ENCODE data around the gene ANKRD13A. TPM values are rescaled to one million over a fixed set of nuclear protein-coding genes. Genes with fewer than 3 reads are reported as not detected.
A peak's percentile ranks its signal among the peaks of the same experiment; 100 is the strongest.
"Not testable (repeated sequence)": the region's sequence is repeated elsewhere in the genome, so short reads cannot be mapped to it uniquely, and the experiment has no call there.

The ANKRD13A gene
- total and polyA plus RNA-seq, 9 donors: 34.5 to 56.2 (median 40.1) TPM

- Histone ChIP-seq H3K4me3 (ENCODE audit: low read length) (no peak overlapping the region), H3K27me3 (ENCODE audit: control insufficient read depth, insufficient read depth, low read length) (no peaks in the 10 kb centered on the region), H3K4me1 (ENCODE audit: control insufficient read depth, insufficient read depth, low read length) (no peaks in the 10 kb centered on the region), H3K27ac (ENCODE audit: low read length) (no peak overlapping the region), H3K9me3 (replicated peaks; ENCODE audit: control insufficient read depth, low read depth, low read length) (no peaks in the 10 kb centered on the region), H3K36me3 (ENCODE audit: control insufficient read depth, insufficient read depth, low read length) (peaks cover 39% of the 10 kb centered on the region)
- WGBS (ENCODE audit: insufficient coverage): no CpG with 5 or more reads among the region's 4 CpGs
- no peak for DNase-seq
Observed at GRCh38 chr12:109972821-109973220, 26.4 kb upstream of the ANKRD13A start.

- Histone ChIP-seq H3K27me3 (ENCODE audit: control insufficient read depth, insufficient read depth, low read length) (no peaks in the 10 kb centered on the region), H3K4me3 (ENCODE audit: low read length) (no peak overlapping the region), H3K4me1 (ENCODE audit: control insufficient read depth, insufficient read depth, low read length) (no peaks in the 10 kb centered on the region), H3K27ac (ENCODE audit: low read length) (no peak overlapping the region), H3K36me3 (ENCODE audit: control insufficient read depth, insufficient read depth, low read length) (peaks cover 78% of the 10 kb centered on the region), H3K9me3 (replicated peaks; ENCODE audit: control insufficient read depth, low read depth, low read length) (peaks cover 5% of the 10 kb centered on the region)
- 94% methylated on average over 5 of the region's 5 CpGs for WGBS (ENCODE audit: insufficient coverage)
- no peak for DNase-seq
Observed at GRCh38 chr12:109981311-109981710, 17.9 kb upstream of the ANKRD13A start.

DNA sequence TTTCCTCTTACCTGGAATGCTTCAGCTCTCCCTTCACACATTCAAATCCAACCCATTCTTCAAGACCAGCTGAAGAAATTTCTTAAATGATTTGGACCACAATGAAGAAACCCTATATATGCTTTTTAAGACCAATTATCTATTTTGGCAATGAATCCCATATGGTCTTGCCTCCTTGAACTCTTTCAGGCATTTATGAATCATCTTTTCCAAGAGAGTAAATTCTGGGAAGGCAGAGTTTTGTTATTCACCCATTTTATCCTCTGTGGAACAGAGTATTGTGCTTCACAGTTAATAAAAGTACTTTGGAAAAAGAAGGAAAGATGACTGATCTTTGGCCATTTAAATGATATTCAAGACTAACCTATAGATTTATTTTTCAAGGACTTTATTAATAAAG is 17.0 kb upstream of the ANKRD13A start:
- Histone ChIP-seq H3K4me1 (ENCODE audit: control insufficient read depth, insufficient read depth, low read length) (no peaks in the 10 kb centered on the region), H3K27ac (ENCODE audit: low read length) (no peak overlapping the region), H3K27me3 (ENCODE audit: control insufficient read depth, insufficient read depth, low read length) (no peaks in the 10 kb centered on the region), H3K36me3 (ENCODE audit: control insufficient read depth, insufficient read depth, low read length) (peaks cover 77% of the 10 kb centered on the region), H3K4me3 (ENCODE audit: low read length) (no peak overlapping the region), H3K9me3 (replicated peaks; ENCODE audit: control insufficient read depth, low read depth, low read length) (peaks cover 5% of the 10 kb centered on the region)
- no peak for DNase-seq

- peaks cover 78% of the 10 kb centered on the region for H3K36me3 ChIP-seq (ENCODE audit: control insufficient read depth, insufficient read depth, low read length)
- no CpG with 5 or more reads among the region's 8 CpGs for WGBS (ENCODE audit: insufficient coverage)
- DNase-seq: no peak
- H3K27ac ChIP-seq (ENCODE audit: low read length): no peak overlapping the region
- no peak overlapping the region for H3K4me3 ChIP-seq (ENCODE audit: low read length)
- no peaks in the 10 kb centered on the region for H3K27me3 ChIP-seq (ENCODE audit: control insufficient read depth, insufficient read depth, low read length)
- H3K9me3 ChIP-seq (replicated peaks; ENCODE audit: control insufficient read depth, low read depth, low read length): peaks cover 5% of the 10 kb centered on the region
- H3K4me1 ChIP-seq (ENCODE audit: control insufficient read depth, insufficient read depth, low read length): no peaks in the 10 kb centered on the region
Observed at GRCh38 chr12:109983432-109984142, 15.6 kb upstream of the ANKRD13A start.

GRCh38 chr12:109986236-109986635 is 13.0 kb upstream of the ANKRD13A start:
- H3K27me3 ChIP-seq (ENCODE audit: control insufficient read depth, insufficient read depth, low read length); H3K9me3 ChIP-seq (replicated peaks; ENCODE audit: control insufficient read depth, low read depth, low read length); H3K27ac ChIP-seq (ENCODE audit: low read length); H3K4me1 ChIP-seq (ENCODE audit: control insufficient read depth, insufficient read depth, low read length); DNase-seq; H3K4me3 ChIP-seq (ENCODE audit: low read length): not testable (repeated sequence)
- WGBS (ENCODE audit: insufficient coverage): 98% methylated on average over 9 of the region's 16 CpGs
- H3K36me3 ChIP-seq (ENCODE audit: control insufficient read depth, insufficient read depth, low read length): peaks cover 70% of the 10 kb centered on the region

DNA sequence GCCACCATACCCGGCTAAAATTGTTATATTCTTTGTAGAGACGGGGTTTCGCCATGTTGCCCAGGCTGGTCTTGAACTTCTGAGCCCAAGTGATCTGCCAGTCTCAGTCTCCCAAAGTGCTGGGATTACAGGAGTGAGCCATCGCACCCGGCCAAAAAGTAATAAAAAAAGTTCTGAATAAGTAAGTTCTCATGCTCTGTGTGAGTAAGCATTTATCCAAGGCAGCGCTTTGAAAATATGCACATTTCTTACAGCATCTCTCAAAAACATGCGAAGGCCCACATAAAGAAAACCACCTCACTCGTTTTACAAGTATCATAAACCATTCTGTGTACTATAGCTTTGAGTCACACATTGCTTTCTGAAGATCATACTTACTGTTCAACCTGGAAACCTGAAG is 11.6 kb upstream of the ANKRD13A start:
- no peak for DNase-seq
- Histone ChIP-seq H3K27ac (ENCODE audit: low read length) (no peak overlapping the region), H3K9me3 (replicated peaks; ENCODE audit: control insufficient read depth, low read depth, low read length) (no peaks in the 10 kb centered on the region), H3K27me3 (ENCODE audit: control insufficient read depth, insufficient read depth, low read length) (no peaks in the 10 kb centered on the region), H3K36me3 (ENCODE audit: control insufficient read depth, insufficient read depth, low read length) (peaks cover 68% of the 10 kb centered on the region), H3K4me1 (ENCODE audit: control insufficient read depth, insufficient read depth, low read length) (no peaks in the 10 kb centered on the region), H3K4me3 (ENCODE audit: low read length) (no peak overlapping the region)
- WGBS (ENCODE audit: insufficient coverage): 91% methylated on average over 5 of the region's 8 CpGs

DNA sequence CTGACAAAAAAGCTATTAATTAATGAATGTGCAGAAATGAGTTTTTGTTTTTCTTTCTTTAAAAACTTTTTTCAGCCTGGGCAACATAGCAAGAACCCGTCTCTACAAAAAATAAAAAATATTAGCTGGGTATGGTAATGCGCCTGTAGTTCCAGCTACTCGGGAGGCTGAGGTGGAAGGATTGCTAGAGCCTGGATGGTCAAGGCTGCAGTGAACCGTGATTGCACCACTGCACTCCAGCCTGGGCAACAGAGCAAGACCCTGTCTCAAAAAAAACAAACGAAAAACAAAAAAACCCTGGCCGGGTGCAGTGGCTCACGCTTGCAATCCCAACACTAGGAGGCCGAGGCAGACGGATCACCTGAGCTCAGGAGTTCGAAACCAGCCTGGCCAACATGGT is 11.0 kb upstream of the ANKRD13A start:
- Histone ChIP-seq H3K4me3 (ENCODE audit: low read length) (no peak overlapping the region), H3K27me3 (ENCODE audit: control insufficient read depth, insufficient read depth, low read length) (no peaks in the 10 kb centered on the region), H3K36me3 (ENCODE audit: control insufficient read depth, insufficient read depth, low read length) (peaks cover 66% of the 10 kb centered on the region), H3K9me3 (replicated peaks; ENCODE audit: control insufficient read depth, low read depth, low read length) (no peaks in the 10 kb centered on the region), H3K27ac (ENCODE audit: low read length) (peak overlapping the region; percentile 20), H3K4me1 (ENCODE audit: control insufficient read depth, insufficient read depth, low read length) (no peaks in the 10 kb centered on the region)
- DNase-seq: no peak
- WGBS (ENCODE audit: insufficient coverage): 91% methylated on average over 6 of the region's 10 CpGs

DNA sequence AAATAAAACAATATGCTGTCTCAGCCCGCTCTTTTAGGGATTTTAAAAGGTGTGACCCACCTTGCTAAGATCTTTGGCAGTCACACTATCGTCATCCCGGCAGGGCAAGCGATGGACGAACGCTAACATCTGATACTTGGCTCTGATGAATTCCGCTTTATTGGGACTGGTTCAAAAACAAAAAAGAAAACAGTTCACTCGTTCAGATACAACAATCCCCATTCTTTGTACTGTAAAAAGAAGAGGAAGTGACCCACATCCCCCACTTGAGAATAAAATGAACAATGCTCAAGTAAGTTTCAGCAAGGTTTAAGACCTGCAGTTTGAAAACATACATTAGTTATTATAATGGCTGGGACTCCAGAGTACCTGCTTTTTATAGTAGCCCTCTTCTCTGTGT is 10.3 kb upstream of the ANKRD13A start:
- H3K4me3 ChIP-seq (ENCODE audit: low read length): no peak overlapping the region
- DNase-seq: no peak
- H3K36me3 ChIP-seq (ENCODE audit: control insufficient read depth, insufficient read depth, low read length): peaks cover 60% of the 10 kb centered on the region
- H3K27me3 ChIP-seq (ENCODE audit: control insufficient read depth, insufficient read depth, low read length): no peaks in the 10 kb centered on the region
- H3K9me3 ChIP-seq (replicated peaks; ENCODE audit: control insufficient read depth, low read depth, low read length): no peaks in the 10 kb centered on the region
- 66% methylated on average over 2 of the region's 8 CpGs for WGBS (ENCODE audit: insufficient coverage)
- no peaks in the 10 kb centered on the region for H3K4me1 ChIP-seq (ENCODE audit: control insufficient read depth, insufficient read depth, low read length)
- H3K27ac ChIP-seq (ENCODE audit: low read length): peak overlapping the region; percentile 81

- Histone ChIP-seq H3K27ac (ENCODE audit: low read length) (peak overlapping the region; percentile 81), H3K27me3 (ENCODE audit: control insufficient read depth, insufficient read depth, low read length) (no peaks in the 10 kb centered on the region), H3K4me3 (ENCODE audit: low read length) (no peak overlapping the region), H3K9me3 (replicated peaks; ENCODE audit: control insufficient read depth, low read depth, low read length) (no peaks in the 10 kb centered on the region), H3K36me3 (ENCODE audit: control insufficient read depth, insufficient read depth, low read length) (peaks cover 56% of the 10 kb centered on the region), H3K4me1 (ENCODE audit: control insufficient read depth, insufficient read depth, low read length) (peaks cover 3% of the 10 kb centered on the region)
- WGBS (ENCODE audit: insufficient coverage): 90% methylated on average over 2 of the region's 5 CpGs
- DNase-seq: no peak
Observed at GRCh38 chr12:109989380-109989779, 9.8 kb upstream of the ANKRD13A start.

GRCh38 chr12:109991586-109991985 is 7.6 kb upstream of the ANKRD13A start:
- Histone ChIP-seq H3K27ac (ENCODE audit: low read length) (no peak overlapping the region), H3K4me1 (ENCODE audit: control insufficient read depth, insufficient read depth, low read length) (peaks cover 6% of the 10 kb centered on the region), H3K36me3 (ENCODE audit: control insufficient read depth, insufficient read depth, low read length) (peaks cover 42% of the 10 kb centered on the region), H3K9me3 (replicated peaks; ENCODE audit: control insufficient read depth, low read depth, low read length) (no peaks in the 10 kb centered on the region), H3K4me3 (ENCODE audit: low read length) (no peak overlapping the region), H3K27me3 (ENCODE audit: control insufficient read depth, insufficient read depth, low read length) (no peaks in the 10 kb centered on the region)
- WGBS (ENCODE audit: insufficient coverage): 100% methylated on average over 1 of the region's 5 CpGs
- DNase-seq: no peak

GRCh38 chr12:109993091-109993490 is 6.1 kb upstream of the ANKRD13A start:
- H3K4me3 ChIP-seq (ENCODE audit: low read length): no peak overlapping the region
- no peaks in the 10 kb centered on the region for H3K27me3 ChIP-seq (ENCODE audit: control insufficient read depth, insufficient read depth, low read length)
- peaks cover 12% of the 10 kb centered on the region for H3K4me1 ChIP-seq (ENCODE audit: control insufficient read depth, insufficient read depth, low read length)
- H3K27ac ChIP-seq (ENCODE audit: low read length): no peak overlapping the region
- H3K9me3 ChIP-seq (replicated peaks; ENCODE audit: control insufficient read depth, low read depth, low read length): no peaks in the 10 kb centered on the region
- no CpG with 5 or more reads among the region's 2 CpGs for WGBS (ENCODE audit: insufficient coverage)
- no peak for DNase-seq
- peaks cover 30% of the 10 kb centered on the region for H3K36me3 ChIP-seq (ENCODE audit: control insufficient read depth, insufficient read depth, low read length)
